ENCODE results near the gene HOMER2.

HOMER2 gene

DNA sequence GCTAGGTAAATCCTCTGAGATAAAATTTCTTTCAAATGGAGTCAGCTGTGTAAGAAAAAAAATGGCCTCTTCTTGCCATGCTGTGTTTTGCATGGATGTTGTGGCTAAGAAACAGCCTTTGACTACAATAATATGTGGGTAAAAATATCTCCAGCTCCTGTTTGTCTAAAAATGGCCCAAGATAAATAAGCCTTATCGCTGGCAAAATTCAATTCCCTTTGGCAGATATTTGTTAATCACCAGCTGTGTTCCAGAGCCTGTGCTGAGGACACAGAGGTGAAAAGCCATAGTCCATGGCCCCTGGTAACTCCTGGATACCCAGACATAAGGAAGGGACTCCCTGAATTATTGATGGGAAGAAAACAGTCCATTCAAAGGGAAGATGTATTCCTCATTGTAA, 18.2 kb upstream of the HOMER2 start:
- Histone ChIP-seq H3K36me3 (replicated peaks; ENCODE audit: low read depth, low read length) (no peaks in the 10 kb centered on the region), H3K27me3 (ENCODE audit: low read depth, low read length) (no peaks in the 10 kb centered on the region), H3K4me2 (ENCODE audit: low read length) (no peak overlapping the region), H3K27ac (ENCODE audit: low read length) (no peak overlapping the region), H3K9ac (ENCODE audit: low read length) (no peak overlapping the region), H3K4me3 (ENCODE audit: low read length) (no peak overlapping the region), H3K9me3 (ENCODE audit: insufficient read depth, low read length) (no peaks in the 10 kb centered on the region), H3K79me2 (ENCODE audit: low read length) (no peaks in the 10 kb centered on the region), H3K4me1 (ENCODE audit: low read length) (peaks cover 7% of the 10 kb centered on the region), H2AFZ (ENCODE audit: low read depth, low read length) (no peak overlapping the region), H4K20me1 (ENCODE audit: insufficient read depth, low read length) (no peaks in the 10 kb centered on the region)
- TF ChIP-seq EZH2phosphoT487 (IDR thresholded peaks at IDR 0.05; ENCODE audit: low read depth): no peak
- TF ChIP-seq, protein P1, sequence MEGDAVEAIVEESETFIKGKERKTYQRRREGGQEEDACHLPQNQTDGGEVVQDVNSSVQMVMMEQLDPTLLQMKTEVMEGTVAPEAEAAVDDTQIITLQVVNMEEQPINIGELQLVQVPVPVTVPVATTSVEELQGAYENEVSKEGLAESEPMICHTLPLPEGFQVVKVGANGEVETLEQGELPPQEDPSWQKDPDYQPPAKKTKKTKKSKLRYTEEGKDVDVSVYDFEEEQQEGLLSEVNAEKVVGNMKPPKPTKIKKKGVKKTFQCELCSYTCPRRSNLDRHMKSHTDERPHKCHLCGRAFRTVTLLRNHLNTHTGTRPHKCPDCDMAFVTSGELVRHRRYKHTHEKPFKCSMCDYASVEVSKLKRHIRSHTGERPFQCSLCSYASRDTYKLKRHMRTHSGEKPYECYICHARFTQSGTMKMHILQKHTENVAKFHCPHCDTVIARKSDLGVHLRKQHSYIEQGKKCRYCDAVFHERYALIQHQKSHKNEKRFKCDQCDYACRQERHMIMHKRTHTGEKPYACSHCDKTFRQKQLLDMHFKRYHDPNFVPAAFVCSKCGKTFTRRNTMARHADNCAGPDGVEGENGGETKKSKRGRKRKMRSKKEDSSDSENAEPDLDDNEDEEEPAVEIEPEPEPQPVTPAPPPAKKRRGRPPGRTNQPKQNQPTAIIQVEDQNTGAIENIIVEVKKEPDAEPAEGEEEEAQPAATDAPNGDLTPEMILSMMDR (IDR thresholded peaks at IDR 0.05; ENCODE audit: low read depth, low read length): no peak

DNA sequence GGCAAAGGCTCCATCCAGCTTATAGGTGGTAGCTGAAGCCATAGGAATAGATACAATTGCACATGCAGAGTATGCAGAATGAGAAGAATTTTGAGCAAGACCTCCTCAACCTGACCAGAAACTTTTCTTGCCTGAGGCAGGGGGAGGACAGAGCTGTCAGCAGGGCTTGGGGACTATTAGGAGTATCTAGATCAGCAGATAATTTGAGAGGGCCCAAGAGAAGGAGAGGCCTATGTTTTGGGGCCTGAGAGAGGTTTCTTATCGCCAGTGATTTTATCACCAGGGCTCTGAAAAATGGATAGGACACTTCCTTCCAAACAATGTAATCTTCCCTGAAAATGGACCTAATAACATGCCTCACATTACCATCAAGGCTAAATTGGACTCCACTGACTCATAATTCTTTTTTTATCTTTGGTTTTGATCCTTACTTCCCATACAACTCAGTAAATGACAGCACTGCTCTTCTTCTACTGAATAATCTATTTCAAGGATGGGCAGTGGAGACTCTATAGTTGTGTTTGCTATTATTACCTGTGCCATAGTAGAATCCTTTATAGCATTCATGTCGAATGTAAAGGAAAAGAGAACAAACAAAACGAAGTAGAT, 17.7 kb upstream of the HOMER2 start:
- no peak for TF ChIP-seq EZH2phosphoT487 (IDR thresholded peaks at IDR 0.05; ENCODE audit: low read depth)
- TF ChIP-seq, protein P1 (IDR thresholded peaks at IDR 0.05; ENCODE audit: low read depth, low read length): no peak
- Histone ChIP-seq H3K4me2 (ENCODE audit: low read length) (no peak overlapping the region), H3K27me3 (ENCODE audit: low read depth, low read length) (no peaks in the 10 kb centered on the region), H3K9me3 (ENCODE audit: insufficient read depth, low read length) (no peaks in the 10 kb centered on the region), H3K9ac (ENCODE audit: low read length) (no peak overlapping the region), H3K27ac (ENCODE audit: low read length) (no peak overlapping the region), H3K4me3 (ENCODE audit: low read length) (no peak overlapping the region), H3K4me1 (ENCODE audit: low read length) (peaks cover 7% of the 10 kb centered on the region), H3K79me2 (ENCODE audit: low read length) (no peaks in the 10 kb centered on the region), H4K20me1 (ENCODE audit: insufficient read depth, low read length) (no peaks in the 10 kb centered on the region), H3K36me3 (replicated peaks; ENCODE audit: low read depth, low read length) (no peaks in the 10 kb centered on the region), H2AFZ (ENCODE audit: low read depth, low read length) (no peak overlapping the region)

DNA sequence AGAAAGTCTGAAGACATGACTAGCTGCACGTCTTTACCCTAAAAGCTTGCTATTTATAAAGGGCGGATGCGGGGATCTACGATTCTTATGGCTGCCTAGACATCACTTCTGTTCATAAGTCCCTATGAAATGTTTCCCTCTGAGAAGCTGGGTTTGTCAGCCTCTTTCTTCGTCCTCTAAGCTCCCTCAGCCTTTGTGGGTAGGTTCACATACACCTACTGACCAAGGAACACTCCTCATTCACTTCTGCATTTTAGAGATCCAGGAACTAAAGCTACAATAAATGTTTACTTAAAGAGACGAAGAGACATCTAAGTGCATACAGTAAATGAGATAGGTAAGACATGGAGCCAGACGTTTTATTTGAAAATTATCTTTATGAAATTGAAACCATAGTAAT, 16.8 kb upstream of the HOMER2 start:
- Histone ChIP-seq H3K4me2 (ENCODE audit: low read length) (no peak overlapping the region), H3K27ac (ENCODE audit: low read length) (no peak overlapping the region), H3K36me3 (replicated peaks; ENCODE audit: low read depth, low read length) (no peaks in the 10 kb centered on the region), H3K79me2 (ENCODE audit: low read length) (no peaks in the 10 kb centered on the region), H4K20me1 (ENCODE audit: insufficient read depth, low read length) (no peaks in the 10 kb centered on the region), H3K9ac (ENCODE audit: low read length) (no peak overlapping the region), H3K4me3 (ENCODE audit: low read length) (no peak overlapping the region), H2AFZ (ENCODE audit: low read depth, low read length) (no peak overlapping the region), H3K4me1 (ENCODE audit: low read length) (peaks cover 7% of the 10 kb centered on the region), H3K27me3 (ENCODE audit: low read depth, low read length) (no peaks in the 10 kb centered on the region), H3K9me3 (ENCODE audit: insufficient read depth, low read length) (no peaks in the 10 kb centered on the region)
- TF ChIP-seq, protein P1 (IDR thresholded peaks at IDR 0.05; ENCODE audit: low read depth, low read length): no peak
- TF ChIP-seq EZH2phosphoT487 (IDR thresholded peaks at IDR 0.05; ENCODE audit: low read depth): no peak

DNA sequence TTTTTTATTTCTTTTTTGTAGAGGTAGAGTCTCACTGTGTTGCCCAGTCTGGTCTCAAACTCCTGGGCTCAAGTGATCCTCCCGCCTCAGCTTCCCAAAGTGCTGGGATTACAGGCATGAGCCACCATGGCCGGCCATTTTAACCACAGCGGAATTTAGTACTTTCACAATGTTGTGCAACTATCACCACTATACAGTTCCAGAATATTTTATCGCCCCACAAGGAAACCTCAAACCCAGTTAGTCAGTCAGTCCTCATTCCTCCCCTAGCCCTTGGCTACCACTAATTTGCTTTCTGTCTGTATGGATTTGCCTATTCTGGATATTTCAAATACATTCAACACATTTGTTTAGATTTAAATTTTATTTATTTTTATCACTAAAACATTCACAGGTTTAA, 15.5 kb upstream of the HOMER2 start:
- TF ChIP-seq, protein P1 (IDR thresholded peaks at IDR 0.05; ENCODE audit: low read depth, low read length): no peak
- TF ChIP-seq EZH2phosphoT487 (IDR thresholded peaks at IDR 0.05; ENCODE audit: low read depth): no peak
- no peak overlapping the region for H3K4me2 ChIP-seq (ENCODE audit: low read length)

More for the DNA sequence above, 15.5 kb upstream of the HOMER2 start:
- Histone ChIP-seq H4K20me1 (ENCODE audit: insufficient read depth, low read length) (no peaks in the 10 kb centered on the region), H3K27ac (ENCODE audit: low read length) (no peak overlapping the region), H3K4me1 (ENCODE audit: low read length) (peaks cover 7% of the 10 kb centered on the region), H3K9ac (ENCODE audit: low read length) (no peak overlapping the region), H3K27me3 (ENCODE audit: low read depth, low read length) (no peaks in the 10 kb centered on the region), H3K79me2 (ENCODE audit: low read length) (no peaks in the 10 kb centered on the region), H3K9me3 (ENCODE audit: insufficient read depth, low read length) (no peaks in the 10 kb centered on the region), H3K36me3 (replicated peaks; ENCODE audit: low read depth, low read length) (no peaks in the 10 kb centered on the region), H3K4me3 (ENCODE audit: low read length) (no peak overlapping the region), H2AFZ (ENCODE audit: low read depth, low read length) (no peak overlapping the region)
